GM19397 (cell line): ENCODE data around the gene DSCAM.

Experiments used
- ATAC-seq: cut with Tn5 transposase; IDR thresholded peaks from one replicate; pipeline ENCODE4 v1.9.1; 2021; ENCODE audit warnings: mild to moderate bottlenecking, moderate library complexity; ENCODE audit not compliant: unreplicated experiment

DSCAM gene

DNA sequence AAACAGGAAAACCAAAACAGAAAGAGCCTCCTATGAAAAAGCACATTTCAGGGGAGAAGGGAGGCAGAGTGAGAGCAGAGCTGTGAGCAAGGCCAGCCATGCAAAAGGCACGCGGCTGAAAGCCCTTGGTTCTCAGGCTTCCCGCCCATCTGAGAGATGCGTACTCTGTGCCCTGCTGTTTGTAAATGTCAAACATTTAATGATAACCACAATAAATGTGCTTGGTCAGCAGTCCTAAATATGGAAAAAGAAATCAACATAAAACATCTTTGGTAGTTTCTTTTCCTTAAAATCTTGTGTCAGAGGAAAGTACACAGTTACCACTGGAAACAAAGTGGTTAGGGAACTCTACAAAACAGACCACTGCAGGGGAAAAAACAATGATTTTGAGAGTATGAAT, 283.1 kb downstream of the DSCAM start:
- ATAC-seq = no peak

- no peak for ATAC-seq
Observed at GRCh38 chr21:40562242-40563002, 284.5 kb downstream of the DSCAM start.

- no peak for ATAC-seq
Observed at GRCh38 chr21:40556442-40556968, 290.5 kb downstream of the DSCAM start.

DNA sequence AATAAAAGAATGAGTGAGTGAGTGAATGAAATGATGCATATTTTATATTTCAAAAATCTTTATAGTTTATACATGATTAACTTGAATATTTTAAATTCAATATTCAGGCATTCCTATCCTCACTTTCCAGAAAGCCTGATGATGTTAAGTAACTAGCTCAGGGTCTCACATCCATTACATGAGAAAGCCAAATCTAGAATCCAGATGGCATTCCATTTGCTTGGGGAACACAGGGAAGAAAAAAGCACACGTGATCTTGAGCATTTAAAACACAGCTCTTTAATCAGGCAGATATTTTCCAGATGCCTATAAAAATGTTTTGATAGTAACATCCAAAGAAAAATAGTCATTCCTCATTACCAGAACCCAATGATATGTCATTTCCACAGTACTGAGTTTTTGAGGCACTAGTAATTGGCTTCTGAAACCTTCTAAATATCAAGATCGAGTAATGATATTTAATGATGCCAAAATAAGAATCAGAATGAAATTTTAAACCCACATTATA, 291.9 kb downstream of the DSCAM start:
- no peak for ATAC-seq

GRCh38 chr21:40553781-40554180, 293.2 kb downstream of the DSCAM start:
- no peak for ATAC-seq

DNA sequence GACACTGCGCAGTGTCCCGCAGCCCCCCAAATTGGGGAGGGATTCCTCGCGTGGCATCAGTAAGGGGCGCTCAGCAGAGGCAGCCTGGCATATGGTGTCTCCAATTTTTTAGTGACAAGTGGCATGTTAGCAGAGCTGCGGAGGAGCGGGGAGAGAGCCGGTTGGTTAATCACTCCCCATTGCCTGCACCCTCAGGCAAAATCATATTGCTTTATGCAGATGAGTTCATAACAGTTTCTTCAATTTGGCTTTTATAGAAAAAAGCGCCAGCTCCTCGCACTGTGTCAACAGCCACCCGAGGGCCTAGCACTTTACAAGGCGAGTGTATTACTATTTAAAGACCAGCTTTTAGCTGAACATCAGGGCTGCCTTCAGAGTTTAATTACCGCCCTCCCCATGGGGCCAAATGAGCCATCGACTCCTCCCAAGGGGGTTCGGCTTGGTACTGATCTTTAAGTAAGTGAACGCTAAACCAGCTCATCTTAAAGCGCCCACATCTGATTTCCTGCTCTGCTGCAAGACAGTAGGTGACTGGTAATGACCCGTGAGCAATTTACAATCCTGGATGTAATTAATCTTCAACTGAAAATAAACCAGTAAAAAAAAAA, 298.9 kb downstream of the DSCAM start:
- ATAC-seq = no peak

GRCh38 chr21:40546647-40547046, 300.3 kb downstream of the DSCAM start:
- ATAC-seq = no peak

- no peak for ATAC-seq
Observed at GRCh38 chr21:40540216-40540615, 306.7 kb downstream of the DSCAM start.

- ATAC-seq = no peak
Observed at GRCh38 chr21:40534886-40535285, 312.1 kb downstream of the DSCAM start.

GRCh38 chr21:40531431-40532110, 315.4 kb downstream of the DSCAM start:
- ATAC-seq = no peak

DNA sequence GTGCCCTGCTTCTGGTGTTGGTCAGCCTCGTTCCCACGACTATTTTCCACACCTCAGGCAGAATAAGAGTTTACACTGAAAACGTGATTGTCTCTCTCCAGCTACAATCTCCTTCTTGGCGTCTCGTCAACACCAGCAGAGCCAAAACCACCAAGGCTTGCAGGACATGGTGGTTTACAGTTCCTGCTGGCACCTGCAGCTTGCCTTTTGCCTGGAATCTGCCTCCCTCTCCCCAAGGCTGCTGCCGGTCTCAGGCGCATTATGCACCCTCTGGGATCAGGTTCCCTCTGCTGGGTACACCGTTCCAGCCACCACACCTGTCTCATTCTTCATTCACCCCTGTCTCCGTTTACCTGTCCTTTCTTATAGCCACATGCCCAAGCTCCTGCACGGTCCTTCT, 315.9 kb downstream of the DSCAM start:
- no peak for ATAC-seq

GRCh38 chr21:40517646-40518045, 329.3 kb downstream of the DSCAM start:
- ATAC-seq = no peak

DNA sequence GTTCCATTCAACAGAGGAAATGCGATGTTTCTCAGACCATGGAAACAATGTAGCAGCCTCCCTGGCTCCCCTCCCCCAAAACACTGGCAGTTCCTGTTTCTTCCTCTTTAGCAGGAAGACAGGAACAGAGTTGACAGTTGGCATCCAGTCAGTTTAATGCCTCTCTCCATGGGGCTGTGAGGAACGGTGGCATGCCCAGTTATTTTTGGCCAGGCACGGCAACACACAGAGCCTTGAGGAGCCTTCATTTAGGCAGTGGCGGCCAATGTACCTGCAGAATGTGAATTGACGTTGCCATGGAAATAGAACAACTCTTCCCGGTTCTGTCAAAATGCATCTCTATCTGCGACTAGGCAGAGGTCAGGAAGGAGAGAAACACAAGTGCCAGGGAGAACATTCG, 330.6 kb downstream of the DSCAM start:
- no peak for ATAC-seq

- ATAC-seq = no peak
Observed at GRCh38 chr21:40512590-40512989, 334.4 kb downstream of the DSCAM start.

- no peak for ATAC-seq
Observed at GRCh38 chr21:40507978-40508377, 339.0 kb downstream of the DSCAM start.

GRCh38 chr21:40505681-40506080, 341.3 kb downstream of the DSCAM start:
- ATAC-seq = no peak

DNA sequence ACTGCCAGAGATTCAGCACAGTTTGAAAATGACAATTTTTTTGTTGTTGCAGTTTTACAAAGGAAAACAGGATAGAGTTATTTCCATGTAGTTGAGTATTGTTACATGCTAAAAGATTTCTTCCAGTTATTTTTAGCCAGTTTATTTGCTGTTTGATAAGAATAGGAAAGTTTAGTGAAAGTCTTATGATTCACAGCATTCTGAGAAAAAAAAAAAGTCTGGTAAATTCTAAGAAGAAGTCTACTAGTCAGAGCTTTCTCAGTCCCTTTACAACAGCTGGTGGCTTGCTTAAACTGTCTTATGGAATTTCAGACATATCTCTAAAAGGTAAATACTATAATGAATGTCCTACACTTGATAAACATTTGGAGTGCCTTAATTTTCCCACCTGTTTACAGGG, 341.7 kb downstream of the DSCAM start:
- ATAC-seq = no peak

DNA sequence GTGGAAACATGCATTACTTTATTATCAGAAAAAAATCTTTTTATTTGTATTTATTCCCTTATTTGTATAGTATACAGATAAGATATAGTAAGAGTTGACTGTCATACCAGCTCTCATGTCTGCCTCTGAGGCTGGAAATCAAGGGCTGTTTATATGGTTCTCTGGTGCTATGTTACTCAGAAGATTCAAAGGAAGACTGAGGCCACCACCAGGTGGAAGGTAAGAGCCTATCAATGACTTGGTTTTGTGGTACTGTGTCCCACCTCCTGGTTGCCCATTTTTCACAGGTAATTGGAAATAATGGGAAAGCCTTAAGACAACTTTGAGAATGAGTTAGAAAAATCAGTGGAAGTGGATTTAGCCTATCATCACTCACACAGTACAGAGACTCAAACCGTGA, 342.1 kb downstream of the DSCAM start:
- no peak for ATAC-seq

- no peak for ATAC-seq
Observed at GRCh38 chr21:40496116-40496515, 350.8 kb downstream of the DSCAM start.

- ATAC-seq = no peak
Observed at GRCh38 chr21:40490408-40490807, 356.6 kb downstream of the DSCAM start.

- no peak for ATAC-seq
Observed at GRCh38 chr21:40489001-40489400, 358.0 kb downstream of the DSCAM start.

DNA sequence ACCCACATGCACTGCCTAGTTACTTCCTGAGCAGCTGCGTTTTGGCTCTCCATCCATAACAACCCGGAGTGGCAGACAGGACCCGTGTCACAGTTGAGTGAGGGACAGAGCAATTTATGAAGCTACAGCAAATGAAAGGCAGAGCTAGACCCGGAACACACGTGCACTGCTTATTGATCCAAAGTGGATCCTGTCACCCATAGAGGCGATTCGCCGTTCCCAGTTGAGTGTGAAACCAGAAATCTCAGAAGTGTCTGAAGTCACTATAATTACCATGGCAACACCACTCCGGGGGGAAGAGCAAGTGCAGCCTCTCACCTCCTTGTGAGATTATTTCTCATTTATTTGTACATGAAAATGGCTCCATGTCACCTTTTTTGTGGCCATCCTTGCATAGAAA, 365.2 kb downstream of the DSCAM start:
- ATAC-seq = no peak
